CD4-positive, alpha-beta T cell treated with Interleukin-17A for 4 hours (primary cell): ENCODE measurements around the gene SLC25A30.
"Not testable (repeated sequence)": the region's sequence is repeated elsewhere in the genome, so short reads cannot be mapped to it uniquely, and the experiment has no call there.

Source experiments
- DNase-seq: peaks from one replicate; pipeline ENCODE4 v3.0.0-alpha.2; 2020; ENCODE audit warnings: mixed read lengths

Gene SLC25A30

GRCh38 chr13:45426056-45426841 lies 8.1 kb upstream of the SLC25A30 start:
- DNase-seq: not testable (repeated sequence)

- no peak for DNase-seq
Measured at GRCh38 chr13:45422731-45423292, 4.6 kb upstream of the SLC25A30 start.

DNA sequence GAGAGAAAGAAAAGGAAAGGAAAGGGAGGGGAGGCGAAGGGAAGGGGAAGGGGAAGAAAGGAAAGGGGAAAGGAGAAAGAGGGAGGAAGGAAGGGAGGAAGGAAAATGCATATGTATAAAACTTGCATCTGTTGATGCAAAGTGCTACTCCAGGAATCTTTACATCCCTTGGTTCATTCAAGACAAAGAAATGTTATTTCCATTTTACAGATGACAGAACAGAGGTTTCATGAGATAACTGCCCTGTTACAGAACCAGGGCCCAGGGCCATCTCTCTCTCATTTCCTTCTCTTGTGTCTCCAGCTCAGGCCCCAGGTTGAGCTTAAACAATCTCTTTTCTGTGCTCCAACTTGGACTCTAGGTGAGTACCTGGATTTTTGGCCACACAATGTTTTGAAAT lies 1.8 kb upstream of the SLC25A30 start:
- DNase-seq: no peak

DNA sequence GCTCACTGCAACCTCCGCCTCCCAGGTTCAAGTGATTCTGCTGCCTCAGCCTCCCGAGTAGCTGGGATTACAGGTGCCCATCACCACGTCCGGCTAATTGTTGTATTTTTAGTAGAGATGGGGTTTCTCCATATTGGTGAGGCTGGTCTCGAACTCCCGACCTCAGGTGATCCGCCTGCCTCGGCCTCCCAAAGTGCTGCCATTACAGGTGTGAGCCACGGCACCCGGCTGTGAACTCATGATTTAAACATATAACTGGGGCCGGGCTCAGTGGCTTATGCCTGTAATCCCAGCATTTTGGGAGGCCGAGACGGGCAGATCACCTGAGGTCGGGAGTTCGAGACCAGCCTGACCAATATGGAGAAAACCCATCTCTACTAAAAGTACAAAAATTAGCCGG lies 1.2 kb upstream of the SLC25A30 start:
- not testable (repeated sequence) for DNase-seq

GRCh38 chr13:45416516-45417128 lies 1.6 kb downstream of the SLC25A30 start:
- DNase-seq: no peak

GRCh38 chr13:45415112-45415511 lies 3.1 kb downstream of the SLC25A30 start:
- no peak for DNase-seq

GRCh38 chr13:45413826-45414307 lies 4.3 kb downstream of the SLC25A30 start:
- DNase-seq: no peak

- DNase-seq: no peak
Measured at GRCh38 chr13:45412274-45413049, 5.7 kb downstream of the SLC25A30 start.

DNA sequence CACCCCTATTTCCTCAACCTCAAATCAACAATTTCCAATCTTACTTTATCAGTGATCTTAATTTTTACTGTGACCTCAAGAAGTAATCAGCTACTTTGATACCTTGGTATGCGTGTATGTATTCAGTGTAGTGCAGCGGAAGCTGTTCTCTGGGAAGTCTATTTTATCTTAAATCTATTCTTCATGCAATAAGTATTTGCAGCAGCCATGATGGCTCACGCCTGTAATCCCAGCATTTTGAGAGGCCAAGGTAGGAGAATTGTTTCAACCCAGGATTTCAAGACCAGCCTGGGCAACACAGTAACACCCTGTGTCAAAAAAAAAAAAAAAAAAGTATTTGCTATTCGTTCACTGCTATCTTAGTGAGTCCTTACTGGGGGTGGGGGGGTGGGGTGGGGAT lies 6.5 kb downstream of the SLC25A30 start:
- no peak for DNase-seq

DNA sequence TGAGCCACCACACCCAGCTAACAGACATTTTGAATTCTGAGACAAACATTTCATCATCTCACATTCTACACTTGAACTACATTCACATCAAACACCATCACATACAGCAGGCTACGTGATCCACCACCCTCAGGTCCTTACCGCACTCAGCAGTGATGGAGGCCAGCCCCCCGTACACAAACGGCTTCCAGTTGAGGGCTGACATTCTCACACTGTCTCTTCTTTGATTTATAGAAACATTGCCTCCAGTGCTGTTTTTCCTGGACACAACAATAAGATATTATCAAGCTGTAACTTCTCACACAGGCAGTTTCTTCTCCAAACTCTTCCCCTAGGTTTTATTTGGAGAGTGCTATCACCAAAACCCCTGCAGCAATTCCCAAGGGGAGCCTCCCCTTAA lies 7.0 kb downstream of the SLC25A30 start:
- no peak for DNase-seq

GRCh38 chr13:45410466-45410865 lies 7.7 kb downstream of the SLC25A30 start:
- DNase-seq: no peak

GRCh38 chr13:45410001-45410400 lies 8.2 kb downstream of the SLC25A30 start:
- DNase-seq: no peak

GRCh38 chr13:45406421-45406820 lies 11.8 kb downstream of the SLC25A30 start:
- no peak for DNase-seq

GRCh38 chr13:45403081-45403480 lies 15.1 kb downstream of the SLC25A30 start:
- DNase-seq: no peak

- no peak for DNase-seq
Measured at GRCh38 chr13:45402641-45403040, 15.5 kb downstream of the SLC25A30 start.

- DNase-seq: no peak
Measured at GRCh38 chr13:45401314-45401713, 16.9 kb downstream of the SLC25A30 start.

GRCh38 chr13:45398877-45399276 lies 19.3 kb downstream of the SLC25A30 start:
- DNase-seq: peak; percentile 62

DNA sequence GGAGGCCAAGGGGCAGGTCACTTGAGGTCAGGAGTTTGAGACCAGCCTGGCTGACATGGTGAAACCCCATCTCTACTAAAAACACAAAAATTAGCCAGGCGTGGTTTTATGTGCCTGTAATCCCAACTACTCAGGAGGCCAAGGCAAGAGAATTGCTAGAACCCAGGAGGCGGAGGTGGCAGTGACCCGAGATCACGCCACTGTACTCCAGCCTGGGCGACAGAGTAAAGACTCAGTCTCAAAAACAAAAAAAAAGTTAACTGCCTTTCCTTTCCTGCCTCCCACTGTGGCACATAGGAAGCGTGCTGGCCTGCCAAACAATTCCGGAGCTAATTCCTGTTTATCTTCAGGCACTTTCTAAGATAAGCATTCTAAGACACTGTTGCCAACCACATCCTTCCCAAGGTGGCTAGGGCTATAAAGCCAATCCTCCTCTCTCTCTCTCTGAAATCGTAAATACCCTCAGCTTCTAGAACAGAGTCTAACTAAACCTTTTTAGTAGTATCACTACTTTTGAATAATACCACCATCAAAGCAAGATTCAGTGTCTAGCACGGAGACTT lies 21.6 kb downstream of the SLC25A30 start:
- peak; percentile 43 for DNase-seq

- DNase-seq: peak; percentile 64
Measured at GRCh38 chr13:45393941-45394570, 24.1 kb downstream of the SLC25A30 start.

DNA sequence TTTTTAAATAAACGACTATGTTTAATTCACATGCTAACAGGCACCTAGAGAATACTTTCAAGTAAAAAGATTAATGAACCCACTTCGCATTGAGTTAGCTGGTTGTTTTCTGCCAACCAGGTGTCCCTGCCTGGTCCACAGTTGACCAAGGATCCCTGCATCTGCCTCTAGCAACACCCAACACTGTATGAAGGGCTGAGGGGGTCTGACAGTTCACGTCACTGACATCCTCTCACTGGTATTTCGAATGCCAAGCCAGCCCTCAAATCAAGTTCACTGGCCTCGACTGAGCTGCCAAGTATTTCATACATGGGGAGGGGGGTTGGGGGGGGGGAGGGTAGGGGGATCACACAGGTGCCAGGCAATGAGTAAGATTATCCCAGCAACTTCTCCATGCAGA lies 25.4 kb downstream of the SLC25A30 start:
- no peak for DNase-seq

DNA sequence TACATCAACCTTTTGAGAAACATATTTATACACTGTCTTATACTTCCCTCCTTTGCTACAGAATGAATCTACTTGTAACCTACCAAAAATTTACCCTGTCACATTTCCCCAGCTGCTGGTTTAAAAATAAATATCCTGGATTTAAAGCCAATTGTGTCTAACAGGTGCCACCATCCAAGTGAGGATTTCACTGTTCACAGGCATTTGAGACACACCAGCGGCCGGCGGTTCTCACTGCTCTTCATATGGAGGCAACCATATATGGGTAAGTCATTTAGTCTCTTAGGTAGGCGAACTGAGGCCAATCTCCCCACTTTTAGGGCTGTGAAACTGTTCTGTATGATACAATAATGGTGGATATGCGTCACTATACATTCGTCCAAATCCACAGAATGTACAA lies 26.2 kb downstream of the SLC25A30 start:
- no peak for DNase-seq

- not testable (repeated sequence) for DNase-seq
Measured at GRCh38 chr13:45391128-45391527, 27.0 kb downstream of the SLC25A30 start.
